IMR-90 (cell line): ENCODE data around the gene RPS3A. TPM values are rescaled to one million over a fixed set of nuclear protein-coding genes. Genes with fewer than 3 reads are reported as not detected.
A peak's percentile ranks its signal among the peaks of the same experiment; 100 is the strongest.

Experiments
- ATAC-seq: fragments of 200-7000 bp; cut with Tn5 transposase; 2 replicates; pipeline ENCODE4 v1.9.1; 2020; ENCODE audit warnings: low read depth, mild to moderate bottlenecking, moderate library complexity
- BruUV-seq: library from RNA; stranded (reverse); fragments of 400-500 nt; replicated peaks from 2 replicates; lab custom pipeline; 2021; lab: Mats Ljungman, UMichigan
- CTCF ChIA-PET: fragments of 300-600 bp; formaldehyde crosslinking; extraction: SDS; loops from one replicate; lab custom pipeline; 2021; ENCODE audit warnings: antibody characterized with exemption; lab: Yijun Ruan, JAX
- POLR2A ChIA-PET: fragments of 300-600 bp; sonication (Branson Sonifier 250); formaldehyde crosslinking; loops from one replicate; lab custom pipeline; 2022; ENCODE audit warnings: antibody characterized with exemption; ENCODE audit not compliant: unreplicated experiment; lab: Charles Lee
- DNase-seq: peaks from one replicate; pipeline ENCODE4 v3.0.0; 2013
- H2AFZ ChIP-seq: replicated peaks from 2 replicates; pipeline ENCODE3; 2013; ENCODE audit warnings: low read length, mild to moderate bottlenecking; ENCODE audit not compliant: poor library complexity
- H2AK5ac ChIP-seq: 2 replicates; pipeline ENCODE4 v1.6.1; 2013; ENCODE audit warnings: low read depth, low read length, inconsistent platforms
- H2AK9ac ChIP-seq: replicated peaks from 2 replicates; pipeline ENCODE3; 2013; ENCODE audit warnings: mild to moderate bottlenecking, low read depth, low read length, moderate library complexity; ENCODE audit not compliant: poor library complexity
- H2BK120ac ChIP-seq: 2 replicates; pipeline ENCODE4 v1.6.1; 2013; ENCODE audit warnings: low read depth, low read length, inconsistent platforms
- H2BK15ac ChIP-seq: 3 replicates; pipeline ENCODE4 v1.6.1; 2013; ENCODE audit warnings: low read depth, low read length, inconsistent platforms
- H2BK20ac ChIP-seq: 2 replicates; pipeline ENCODE4 v1.6.1; 2013; ENCODE audit warnings: low read depth, mild to moderate bottlenecking, inconsistent platforms, low read length, moderate library complexity
- H2BK5ac ChIP-seq: 2 replicates; pipeline ENCODE4 v1.6.1; 2013; ENCODE audit warnings: mild to moderate bottlenecking, low read depth, low read length, inconsistent platforms; ENCODE audit not compliant: poor library complexity, severe bottlenecking
- H3K14ac ChIP-seq: replicated peaks from 2 replicates; pipeline ENCODE4 v1.6.1; 2013; ENCODE audit warnings: low read depth, low read length, inconsistent platforms
- H3K18ac ChIP-seq: 2 replicates; pipeline ENCODE4 v1.6.1; 2013; ENCODE audit warnings: low read depth, low read length, control low read depth
- H3K23ac ChIP-seq: 2 replicates; pipeline ENCODE4 v1.6.1; 2013; ENCODE audit warnings: low read depth, low read length, inconsistent platforms
- H3K27ac ChIP-seq: 2 replicates; pipeline ENCODE4 v1.5.1; 2013; ENCODE audit warnings: mild to moderate bottlenecking, control low read depth, low read length; ENCODE audit not compliant: insufficient read depth
- H3K27me3 ChIP-seq: 2 replicates; pipeline ENCODE4 v1.6.1; 2013; ENCODE audit warnings: low read length; ENCODE audit not compliant: control insufficient read depth, insufficient read depth
- H3K36me3 ChIP-seq: 2 replicates; pipeline ENCODE4 v1.6.1; 2013; ENCODE audit warnings: low read length, mixed read lengths; ENCODE audit not compliant: control insufficient read depth, insufficient read depth
- H3K4ac ChIP-seq: 2 replicates; pipeline ENCODE4 v1.6.1; 2013; ENCODE audit warnings: low read depth, low read length, inconsistent platforms
- H3K4me1 ChIP-seq: 2 replicates; pipeline ENCODE4 v1.6.1; 2013; ENCODE audit warnings: low read length, mixed read lengths; ENCODE audit not compliant: control insufficient read depth, insufficient read depth
- H3K4me2 ChIP-seq: 2 replicates; pipeline ENCODE4 v1.6.1; 2013; ENCODE audit warnings: low read depth, mild to moderate bottlenecking, control low read depth, low read length, moderate library complexity
- H3K4me3 ChIP-seq: 2 replicates; pipeline ENCODE4 v1.5.1; 2013; ENCODE audit warnings: low read depth, mild to moderate bottlenecking, control low read depth, low read length, moderate library complexity; ENCODE audit not compliant: insufficient read depth
- H3K56ac ChIP-seq: 2 replicates; pipeline ENCODE4 v1.6.1; 2013; ENCODE audit warnings: low read length, inconsistent platforms; ENCODE audit not compliant: insufficient read depth; ENCODE audit errors: extremely low read depth
- H3K79me1 ChIP-seq, 2 experiments: 2 replicates each; pipeline ENCODE4 v1.6.1; 2013; ENCODE audit warnings: low read length in 2 of 2, inconsistent platforms in 1 of 2, low read depth in 1 of 2
- H3K9ac ChIP-seq: 2 replicates; pipeline ENCODE4 v1.6.1; 2013; ENCODE audit warnings: low read depth, low read length, control low read depth
- H3K9me1 ChIP-seq: 2 replicates; pipeline ENCODE4 v1.6.1; 2013; ENCODE audit warnings: low read length, inconsistent platforms; ENCODE audit not compliant: insufficient read depth
- H3K9me3 ChIP-seq: 2 replicates; pipeline ENCODE4 v1.6.1; 2013; ENCODE audit warnings: low read length; ENCODE audit not compliant: control insufficient read depth, insufficient read depth
- H4K20me1 ChIP-seq: 2 replicates; pipeline ENCODE4 v1.6.1; 2013; ENCODE audit warnings: low read length, inconsistent platforms; ENCODE audit not compliant: insufficient read depth
- H4K5ac ChIP-seq: 2 replicates; pipeline ENCODE4 v1.6.1; 2013; ENCODE audit warnings: mild to moderate bottlenecking, low read depth, low read length, control low read depth
- H4K8ac ChIP-seq, 2 experiments: 2 replicates each; pipeline ENCODE4 v1.6.1; 2013; ENCODE audit warnings: low read depth in 2 of 2, low read length in 2 of 2, control low read depth in 1 of 2, inconsistent platforms in 1 of 2
- H4K91ac ChIP-seq: 2 replicates; pipeline ENCODE4 v1.6.1; 2013; ENCODE audit warnings: low read depth, low read length, inconsistent platforms; ENCODE audit not compliant: insufficient read depth
- MAFK ChIP-seq: IDR thresholded peaks from 2 replicates; pipeline ENCODE4 v1.6.1; 2012; ENCODE audit warnings: low read depth, low read length, improper control_type of control experiment
- RAD21 ChIP-seq: IDR thresholded peaks from 2 replicates; pipeline ENCODE4 v1.6.1; 2012; ENCODE audit warnings: low read length, improper control_type of control experiment
- WGBS, 2 experiments: methylation state at CpG; one replicate each; pipeline versions ENCODE4 v1.1.5 to v1.1.7; 2013; ENCODE audit warnings: missing lambda C conversion rate in 2 of 2; ENCODE audit not compliant: insufficient read length in 1 of 2; ENCODE audit errors: extremely low coverage in 2 of 2; 5-methylcytosine and 5-hydroxymethylcytosine counted together
- dilution Hi-C: fragments of 300-500 bp; cut with HindIII; formaldehyde crosslinking; loops from one replicate; pipeline ENCODE4 v1.14.3; 2018; ENCODE audit warnings: low sequenced_read_pairs; ENCODE audit not compliant: unreplicated experiment
- in situ Hi-C: fragments of 300-500 bp; cut with MboI; formaldehyde crosslinking; loops from 3 replicates; pipeline ENCODE4 v1.14.3; 2019; ENCODE audit warnings: low sequenced_read_pairs, inconsistent platforms, mixed read lengths
- intact Hi-C: fragments of 100-400 bp; cut with micrococcal nuclease; formaldehyde crosslinking; loops from 2 replicates; pipeline ENCODE4 v1.10.0; 2022
- polyA plus RNA-seq, 3 experiments: library from polyadenylated mRNA; depleted of rRNA; stranded (reverse); fragments of >200 nt; gene quantifications; 2 replicates each; pipeline ENCODE4 v1.2.3, GENCODE V29; 2012; ENCODE audit warnings: low replicate concordance in 1 of 3
- total RNA-seq: library from RNA; depleted of rRNA; stranded (reverse); fragments of >200 nt; gene quantifications from 2 replicates; pipeline ENCODE4 v1.2.3, GENCODE V29; 2012

The RPS3A gene
- total and polyA plus RNA-seq, 2 of the 4 experiments (the other 2 are of a cell fraction), result 1,618 to 1,729 TPM

GRCh38 chr4:151150821-151151580 is 51.6 kb downstream of the RPS3A start:
- no TSS peak for BruUV-seq

More at GRCh38 chr4:151150821-151151580, 51.6 kb downstream of the RPS3A start:
- Histone ChIP-seq H3K27me3 (no peaks in the 10 kb centered on the region), H2BK120ac (no peak overlapping the region), H4K5ac (no peak overlapping the region), H2BK20ac (no peak overlapping the region), H4K8ac (no peak overlapping the region), H3K27ac (no peak overlapping the region), H3K4ac (no peak overlapping the region), H3K9me3 (no peaks in the 10 kb centered on the region), H3K4me3 (no peak overlapping the region), H3K14ac (no peak overlapping the region), H4K20me1 (no peaks in the 10 kb centered on the region), H2AK5ac (no peak overlapping the region), H3K4me1 (no peaks in the 10 kb centered on the region), H3K9me1 (no peaks in the 10 kb centered on the region), H3K9ac (no peak overlapping the region), H4K91ac (no peak overlapping the region), H3K56ac (no peak overlapping the region), H2AFZ (no peak overlapping the region), H2BK15ac (no peak overlapping the region), H3K23ac (no peak overlapping the region), H3K4me2 (no peak overlapping the region), H3K79me1 (no peaks in the 10 kb centered on the region), H3K18ac (no peak overlapping the region), H2BK5ac (no peak overlapping the region), H2AK9ac (no peak overlapping the region), H3K36me3 (peaks cover 3% of the 10 kb centered on the region; the same call in 1 of the 2 replicates)
- DNase-seq (no peak), ATAC-seq (no peak)
- in situ Hi-C loops (no loop called here), intact Hi-C loops (no loop called here), dilution Hi-C loops (no loop called here)
- CTCF ChIA-PET, result interaction anchor here (0.6 to 0.7 kb wide), 2 partner anchors 34 to 426 kb away, joined by 3 read pairs; no protein-coding TSS in a partner anchor
- 95% methylated on average over 7 of the region's 9 CpGs; no CpG with 5 or more reads in 1 of the 2 experiments for WGBS, 2 experiments
- no peak for TF ChIP-seq RAD21
- TF ChIP-seq MAFK, result peak; percentile 82
- POLR2A ChIA-PET, result no interaction called here
